IPS DF 6.9 (cell line): ENCODE results near the gene RFC5.
A peak's percentile ranks its signal among the peaks of the same experiment; 100 is the strongest.

Source experiments
- DNase-seq: peaks from one replicate; pipeline ENCODE4 v3.0.0-alpha.2; 2013; ENCODE audit warnings: low read depth, low spot score
- H3K27ac ChIP-seq: one replicate; pipeline ENCODE4 v1.5.1; 2013; ENCODE audit warnings: low read length, control low read depth
- H3K27me3 ChIP-seq: 2 replicates; pipeline ENCODE4 v1.6.1; 2013; ENCODE audit warnings: mild to moderate bottlenecking, low read length; ENCODE audit not compliant: control insufficient read depth, insufficient read depth
- H3K36me3 ChIP-seq: 2 replicates; pipeline ENCODE4 v1.6.1; 2013; ENCODE audit warnings: low read length; ENCODE audit not compliant: control insufficient read depth, insufficient read depth
- H3K4me1 ChIP-seq: 2 replicates; pipeline ENCODE4 v1.6.1; 2013; ENCODE audit warnings: low read length; ENCODE audit not compliant: control insufficient read depth, insufficient read depth
- H3K4me3 ChIP-seq: 2 replicates; pipeline ENCODE4 v1.5.1; 2013; ENCODE audit warnings: mild to moderate bottlenecking, low read length
- H3K9me3 ChIP-seq: 2 replicates; pipeline ENCODE4 v1.6.1; 2013; ENCODE audit warnings: low read length, inconsistent platforms; ENCODE audit not compliant: control insufficient read depth, insufficient read depth
- WGBS: extraction: QIAGEN DNeasy Blood & Tissue Kit; methylation state at CpG from one replicate; pipeline ENCODE4 v1.1.7; 2013; ENCODE audit warnings: mixed read lengths, missing lambda C conversion rate; ENCODE audit not compliant: insufficient read length, insufficient coverage; 5-methylcytosine and 5-hydroxymethylcytosine counted together

The RFC5 gene, protein sequence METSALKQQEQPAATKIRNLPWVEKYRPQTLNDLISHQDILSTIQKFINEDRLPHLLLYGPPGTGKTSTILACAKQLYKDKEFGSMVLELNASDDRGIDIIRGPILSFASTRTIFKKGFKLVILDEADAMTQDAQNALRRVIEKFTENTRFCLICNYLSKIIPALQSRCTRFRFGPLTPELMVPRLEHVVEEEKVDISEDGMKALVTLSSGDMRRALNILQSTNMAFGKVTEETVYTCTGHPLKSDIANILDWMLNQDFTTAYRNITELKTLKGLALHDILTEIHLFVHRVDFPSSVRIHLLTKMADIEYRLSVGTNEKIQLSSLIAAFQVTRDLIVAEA

DNA sequence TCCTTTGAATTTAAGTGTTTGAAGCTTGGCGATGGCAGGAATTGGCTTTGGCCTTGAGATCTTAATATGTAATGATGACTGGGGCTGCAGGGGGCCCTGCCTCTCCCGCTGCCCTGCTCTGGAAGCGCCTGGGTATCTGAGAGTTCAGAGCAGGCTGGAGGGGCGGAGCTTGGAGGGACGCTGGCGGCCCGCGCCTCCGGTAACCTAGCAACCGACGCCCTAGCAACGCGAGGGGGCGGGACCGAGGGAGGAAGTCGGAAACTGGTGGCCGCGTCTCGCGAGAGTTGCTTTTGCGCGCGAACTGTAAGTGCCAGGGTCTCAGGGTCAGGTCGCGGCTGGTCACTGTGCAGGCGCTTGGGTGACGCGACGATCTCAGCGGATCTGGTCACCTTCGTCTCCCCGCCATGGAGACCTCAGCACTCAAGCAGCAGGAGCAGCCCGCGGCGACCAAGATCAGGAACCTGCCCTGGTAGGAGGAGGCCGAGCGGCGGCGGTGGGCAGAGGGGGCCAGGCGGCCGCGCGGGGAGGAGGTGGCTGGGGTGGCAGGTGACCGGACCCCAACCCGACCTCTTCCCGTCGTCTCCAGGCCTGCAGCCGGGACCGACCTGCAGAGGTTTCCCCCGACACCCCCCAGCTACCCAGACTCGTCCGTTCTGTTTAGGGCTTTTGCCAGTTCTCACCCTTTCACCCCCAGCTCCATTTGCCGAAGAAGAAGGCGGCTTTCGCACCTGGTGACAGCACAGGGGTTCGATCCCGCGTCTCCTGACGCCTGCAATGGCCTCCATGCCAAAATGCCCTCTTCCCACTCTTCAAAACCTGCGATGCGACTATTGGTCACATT lies at the start of gene RFC5:
TSS of gene RFC5 (plus strand) at position 280 of the 841 bp plus-strand sequence. CDS start at position 405, 125 bp downstream.
- Histone ChIP-seq H3K36me3 (peaks cover 7% of the 10 kb centered on the region; the same call in 1 of the 2 replicates), H3K4me3 (peak within 1 kb of the TSS; percentile 91), H3K27ac (no peak within 1 kb of the TSS), H3K27me3 (no peaks in the 10 kb centered on the region), H3K4me1 (no peaks in the 10 kb centered on the region), H3K9me3 (no peaks in the 10 kb centered on the region)
- no CpG with 5 or more reads among the region's 61 CpGs for WGBS
- DNase-seq, result peak; percentile 96

DNA sequence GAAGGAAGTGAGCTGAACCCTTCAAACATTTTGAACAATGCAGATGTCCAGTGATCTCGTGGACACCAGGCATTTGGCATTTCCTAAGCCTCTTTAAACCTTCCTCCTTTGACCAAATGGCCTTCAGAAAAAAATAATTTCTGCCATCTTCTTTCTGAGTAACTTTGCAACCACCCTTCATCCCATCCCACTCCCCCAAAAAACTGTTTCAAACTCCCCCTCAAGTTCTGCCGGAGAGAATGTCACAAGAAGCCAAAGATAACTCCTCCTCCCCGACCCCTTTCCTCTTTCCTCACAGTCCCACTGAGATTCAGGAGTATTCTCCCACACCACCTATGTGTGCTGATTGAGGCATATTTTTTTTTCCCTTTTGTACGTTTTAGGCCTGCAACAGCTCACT lies 49.5 kb upstream of the RFC5 start:
- no peaks in the 10 kb centered on the region for H3K36me3 ChIP-seq
- H3K9me3 ChIP-seq, result no peaks in the 10 kb centered on the region
- no peak for DNase-seq
- H3K4me1 ChIP-seq, result no peaks in the 10 kb centered on the region; the same call in 1 of the 2 replicates
- WGBS, result no CpG with 5 or more reads among the region's 4 CpGs
- H3K4me3 ChIP-seq, result no peak overlapping the region
- H3K27ac ChIP-seq, result no peak overlapping the region
- no peaks in the 10 kb centered on the region for H3K27me3 ChIP-seq

DNA sequence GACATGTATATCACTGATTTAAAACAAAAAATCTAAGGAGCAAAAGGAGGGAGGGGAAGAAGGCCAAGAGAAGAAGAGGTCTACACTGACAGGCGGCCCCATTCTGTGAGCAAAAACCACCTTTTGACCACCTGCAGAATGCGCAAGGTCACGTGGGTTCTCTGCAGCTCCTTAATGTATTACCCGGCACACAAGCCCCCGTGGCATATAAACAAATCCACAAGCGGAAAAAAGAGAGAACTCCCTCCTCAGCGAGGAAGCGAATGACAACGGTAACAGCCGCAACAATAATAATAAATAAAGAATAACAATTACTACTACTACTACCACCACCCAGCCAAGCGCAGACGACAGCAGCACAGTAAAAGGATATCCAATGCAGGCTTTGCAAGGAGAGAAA lies 49.0 kb upstream of the RFC5 start:
- H3K4me3 ChIP-seq, result no peak overlapping the region; the same call in 1 of the 2 replicates
- H3K4me1 ChIP-seq, result no peaks in the 10 kb centered on the region; the same call in 1 of the 2 replicates
- H3K27ac ChIP-seq, result no peak overlapping the region
- H3K9me3 ChIP-seq, result no peaks in the 10 kb centered on the region
- no CpG with 5 or more reads among the region's 12 CpGs for WGBS
- H3K27me3 ChIP-seq, result no peaks in the 10 kb centered on the region
- DNase-seq, result no peak
- H3K36me3 ChIP-seq, result no peaks in the 10 kb centered on the region

DNA sequence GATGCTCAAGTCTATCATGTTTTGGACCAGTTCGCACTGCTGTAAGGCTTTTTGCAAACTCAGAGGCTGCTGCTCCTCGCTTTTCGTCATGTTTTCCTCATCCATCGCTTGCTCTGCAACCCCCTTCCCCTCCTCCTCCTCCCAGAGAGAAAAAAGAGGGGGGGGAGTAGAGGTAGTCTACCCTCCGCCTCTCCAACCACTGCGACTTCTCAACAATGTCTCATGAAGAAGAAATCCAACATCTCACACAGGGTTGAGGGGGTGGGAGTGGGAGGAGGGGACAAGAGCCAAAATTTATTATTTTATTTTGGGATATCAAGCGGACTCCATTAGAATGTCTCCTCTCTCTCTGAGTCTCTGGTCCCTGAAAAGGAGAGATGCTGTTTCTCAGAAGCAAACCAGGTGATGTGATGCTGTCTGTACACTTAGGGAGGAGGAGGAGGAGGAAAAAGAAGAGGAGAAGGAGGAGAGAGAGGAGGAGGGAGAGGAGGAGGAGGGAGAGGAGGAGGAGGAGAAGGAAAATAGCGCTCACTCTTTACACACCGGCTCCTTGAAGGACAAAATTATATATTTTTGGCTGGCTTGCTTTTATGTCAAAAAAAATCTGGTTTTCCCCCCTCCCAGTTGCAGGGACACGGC lies 48.2 kb upstream of the RFC5 start:
- H3K27ac ChIP-seq, result no peak overlapping the region

DNA sequence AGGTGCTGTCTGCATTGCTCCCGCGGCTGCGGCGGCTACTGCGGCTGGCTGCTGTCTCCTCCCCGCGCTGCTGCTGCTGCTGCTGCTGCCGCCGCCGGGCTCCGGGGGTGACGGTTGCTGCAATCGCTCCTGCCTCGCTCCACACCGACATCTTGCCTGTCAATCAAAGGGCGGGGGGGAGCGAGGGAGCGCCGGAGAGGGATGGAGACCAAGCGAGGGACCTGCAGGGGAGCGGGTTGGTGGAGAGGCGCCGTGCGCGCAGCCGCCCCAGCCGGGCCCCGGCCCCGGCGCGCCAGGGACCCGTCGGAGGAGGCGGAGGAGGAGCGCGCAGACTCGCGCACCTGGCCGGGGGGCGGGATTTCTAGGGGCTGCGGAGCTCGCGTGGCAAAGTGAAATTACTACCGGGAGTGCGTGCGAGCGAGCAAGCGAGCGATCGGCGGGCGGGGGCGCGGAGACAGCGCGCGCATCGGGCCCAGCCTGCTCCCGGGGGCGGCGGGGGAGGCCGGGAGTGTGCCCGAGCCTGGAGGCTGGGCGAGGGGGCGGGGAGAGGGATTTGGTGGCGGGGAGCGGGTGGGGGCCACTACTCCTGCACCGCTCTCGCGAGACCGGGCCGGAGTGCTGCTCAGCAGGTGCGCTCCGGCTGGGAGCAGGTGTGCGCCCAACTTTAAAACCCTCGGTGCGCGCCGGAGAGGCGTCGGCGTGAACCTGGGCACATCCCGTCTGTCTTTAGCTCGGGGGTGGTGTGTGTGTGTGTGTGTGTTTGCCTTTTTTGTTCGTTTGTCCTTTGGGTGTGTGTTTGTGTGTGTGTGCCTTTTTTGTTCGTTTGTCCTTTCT lies 47.5 kb upstream of the RFC5 start, which contains the start of gene KSR2:
TSS of gene KSR2 (minus strand) at position 165 of the 834 bp plus-strand sequence. CDS start 735 bp downstream, outside the sequence.
- peak within 1 kb of the TSS; percentile 72; the same call in 1 of the 2 replicates for H3K4me3 ChIP-seq
- H3K9me3 ChIP-seq, result no peaks in the 10 kb centered on the region
- no peaks in the 10 kb centered on the region for H3K27me3 ChIP-seq
- no peaks in the 10 kb centered on the region; the same call in 1 of the 2 replicates for H3K4me1 ChIP-seq
- no peak within 1 kb of the TSS for H3K27ac ChIP-seq
- H3K36me3 ChIP-seq, result no peaks in the 10 kb centered on the region
- no CpG with 5 or more reads among the region's 86 CpGs for WGBS
- peak; percentile 66 for DNase-seq

More for the DNA sequence above, 48.2 kb upstream of the RFC5 start:
- H3K27me3 ChIP-seq, result no peaks in the 10 kb centered on the region
- no peaks in the 10 kb centered on the region for H3K36me3 ChIP-seq
- peak overlapping the region; percentile 72; the same call in 1 of the 2 replicates for H3K4me3 ChIP-seq
- DNase-seq, result no peak
- no peaks in the 10 kb centered on the region for H3K9me3 ChIP-seq
- WGBS, result no CpG with 5 or more reads among the region's 10 CpGs
- H3K4me1 ChIP-seq, result no peaks in the 10 kb centered on the region; the same call in 1 of the 2 replicates

DNA sequence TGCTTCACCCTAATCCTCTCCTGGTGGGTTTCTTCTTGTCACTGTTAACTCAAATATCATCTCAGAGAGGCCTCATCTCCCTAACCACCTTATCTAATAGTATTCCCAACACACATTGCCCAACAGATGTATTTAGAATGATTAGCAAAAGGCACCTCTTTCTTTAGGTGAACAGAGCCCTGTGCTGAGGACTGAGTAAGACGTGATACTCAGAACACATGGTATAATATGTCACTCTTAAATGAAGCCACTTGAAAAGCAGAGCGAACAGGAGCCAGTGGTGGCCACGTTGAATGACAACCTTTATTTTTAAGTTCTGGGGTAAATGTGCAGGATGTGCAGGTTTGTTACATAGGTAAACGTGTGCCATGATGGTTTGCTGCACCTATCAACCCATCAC lies 46.2 kb upstream of the RFC5 start:
- Histone ChIP-seq H3K27me3 (no peaks in the 10 kb centered on the region), H3K9me3 (no peaks in the 10 kb centered on the region), H3K4me3 (no peak overlapping the region), H3K36me3 (no peaks in the 10 kb centered on the region), H3K27ac (no peak overlapping the region), H3K4me1 (no peaks in the 10 kb centered on the region; the same call in 1 of the 2 replicates)
- no CpG with 5 or more reads among the region's 4 CpGs for WGBS
- no peak for DNase-seq

DNA sequence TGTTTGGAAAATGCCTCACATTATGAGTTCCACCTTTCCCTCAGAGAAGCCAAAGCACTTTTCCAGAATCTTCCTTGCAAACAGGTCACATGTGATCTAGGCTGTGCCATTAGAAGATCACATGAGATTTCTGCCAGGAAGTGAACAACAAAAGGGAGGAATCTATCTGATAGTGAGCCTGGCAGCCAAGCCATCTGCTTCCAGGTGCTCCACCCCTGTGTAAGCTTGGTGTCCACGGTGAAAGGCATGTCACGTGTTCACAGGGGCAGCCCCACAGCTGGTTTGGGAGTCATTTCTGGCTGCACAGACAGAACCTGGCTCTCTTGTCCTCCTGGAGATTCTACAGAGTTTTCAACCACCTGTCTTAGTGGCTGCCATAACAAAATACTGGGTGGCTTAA lies 44.2 kb upstream of the RFC5 start:
- no CpG with 5 or more reads among the region's 2 CpGs for WGBS
- H3K36me3 ChIP-seq, result no peaks in the 10 kb centered on the region
- H3K27ac ChIP-seq, result no peak overlapping the region
- no peak overlapping the region for H3K4me3 ChIP-seq
- H3K27me3 ChIP-seq, result no peaks in the 10 kb centered on the region
- H3K4me1 ChIP-seq, result no peaks in the 10 kb centered on the region
- H3K9me3 ChIP-seq, result no peaks in the 10 kb centered on the region
- DNase-seq, result no peak

DNA sequence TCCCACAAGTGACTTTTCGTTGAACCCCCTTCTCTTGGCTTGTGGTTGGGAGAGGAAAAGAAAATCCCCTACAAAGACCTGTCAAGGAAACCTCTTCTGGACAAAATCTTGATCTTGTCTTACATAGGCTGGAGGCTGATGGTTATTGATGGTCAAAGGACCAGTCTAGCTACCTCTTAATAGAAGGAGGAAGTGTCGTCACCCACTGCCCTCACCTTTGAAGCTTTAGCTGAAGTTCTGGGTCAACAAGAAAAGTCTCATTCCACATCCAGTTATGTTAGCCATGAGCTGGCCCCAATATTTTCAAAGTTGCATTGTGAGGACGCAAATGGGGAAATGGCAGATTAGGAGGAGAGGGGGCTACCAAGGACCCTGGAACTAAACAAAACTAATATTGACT lies 41.5 kb upstream of the RFC5 start:
- Histone ChIP-seq H3K36me3 (no peaks in the 10 kb centered on the region), H3K9me3 (no peaks in the 10 kb centered on the region), H3K4me3 (no peak overlapping the region), H3K4me1 (no peaks in the 10 kb centered on the region), H3K27me3 (no peaks in the 10 kb centered on the region), H3K27ac (no peak overlapping the region)
- no peak for DNase-seq
- no CpG with 5 or more reads among the region's 3 CpGs for WGBS

DNA sequence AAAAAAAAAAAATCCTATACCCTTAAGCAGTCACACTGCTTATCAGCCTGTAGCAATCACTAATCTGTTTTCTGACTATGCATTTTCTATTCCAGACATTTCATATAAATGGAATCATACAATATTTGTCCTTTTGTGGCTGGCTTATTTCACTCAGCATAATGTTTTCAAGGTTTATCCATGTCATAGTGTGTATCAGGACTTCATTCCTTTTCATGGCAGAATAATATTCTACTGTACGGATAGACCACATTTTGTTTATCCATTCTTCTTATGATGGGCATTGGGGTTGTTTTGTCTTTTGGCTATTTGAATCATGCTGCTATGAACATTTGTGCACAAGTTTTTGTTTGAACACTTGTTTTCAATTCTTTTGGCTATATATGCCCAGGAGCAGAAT lies 39.1 kb upstream of the RFC5 start:
- Histone ChIP-seq H3K9me3 (no peaks in the 10 kb centered on the region), H3K27me3 (no peaks in the 10 kb centered on the region), H3K36me3 (no peaks in the 10 kb centered on the region), H3K4me1 (no peaks in the 10 kb centered on the region), H3K4me3 (no peak overlapping the region), H3K27ac (no peak overlapping the region)
- WGBS, result no CpG with 5 or more reads among the region's 1 CpG
- DNase-seq, result no peak
